B cell (primary cell): ENCODE measurements around the gene MYT1.

Experiments used
- CTCF ChIP-seq: fragments of 200-600 bp; IDR thresholded peaks from one replicate; pipeline ENCODE4 v1.8.0; 2022; ENCODE audit warnings: antibody characterized with exemption, mild to moderate bottlenecking
- EZH2 ChIP-seq: IDR thresholded peaks from 2 replicates; pipeline ENCODE4 v1.6.1; 2012; ENCODE audit warnings: borderline replicate concordance, low read depth, mild to moderate bottlenecking, moderate library complexity, low read length; ENCODE audit not compliant: insufficient read depth, poor library complexity, severe bottlenecking

GRCh38 chr20:64153410-64153809 is 10.8 kb upstream of the MYT1 start:
- no peak for TF ChIP-seq CTCF
- TF ChIP-seq EZH2: no peak
